GM12878 (cell line): ENCODE data around the gene OR7G2. TPM values are rescaled to one million over a fixed set of nuclear protein-coding genes. Genes with fewer than 3 reads are reported as not detected.

ENCODE experiments used
- ATAC-seq: fragments of 200-7000 bp; cut with Tn5 transposase; 3 replicates; pipeline ENCODE4 v1.9.1; 2020; ENCODE audit warnings: mild to moderate bottlenecking, moderate library complexity
- BruUV-seq: library from RNA; stranded (reverse); fragments of 400-500 nt; replicated peaks from 2 replicates; lab custom pipeline; 2021; lab: Mats Ljungman, UMichigan
- CTCF ChIA-PET: fragments of 300-600 bp; sonication (Branson Sonifier 250); formaldehyde crosslinking; extraction: SDS; loops from one replicate; lab custom pipeline; 2021; ENCODE audit warnings: inconsistent platforms; lab: Yijun Ruan, JAX
- POLR2A ChIA-PET: fragments of 350-600 bp; formaldehyde crosslinking; extraction: SDS; loops from one replicate; lab custom pipeline; 2021; ENCODE audit warnings: inconsistent platforms; lab: Charles Lee
- RAD21 ChIA-PET: fragments of 300-600 bp; sonication (Branson Sonifier 250); formaldehyde crosslinking; loops from one replicate; lab custom pipeline; 2023; ENCODE audit warnings: antibody characterized with exemption; ENCODE audit not compliant: unreplicated experiment; lab: Charles Lee
- SMC1A ChIA-PET: fragments of 300-600 bp; sonication (Branson Sonifier 250); formaldehyde crosslinking; loops from one replicate; lab custom pipeline; 2023; ENCODE audit not compliant: unreplicated experiment, uncharacterized antibody; lab: Charles Lee
- DNase-seq: peaks from one replicate; pipeline ENCODE4 v3.0.0-alpha.2; 2011; ENCODE audit warnings: low read depth, low spot score
- FAIRE-seq: peaks from 3 replicates; lab custom pipeline; 2011; peaks lifted over from hg19 to GRCh38; lab: Jason Lieb, UNC
- H2AFZ ChIP-seq: 2 replicates; pipeline ENCODE4 v1.6.0; 2011; ENCODE audit warnings: low read depth, low read length, control low read depth; ENCODE audit not compliant: control insufficient read depth
- H3K27ac ChIP-seq: 2 replicates; pipeline ENCODE4 v1.5.1; 2011; ENCODE audit warnings: control low read depth; ENCODE audit not compliant: control insufficient read depth, insufficient read depth
- H3K27me3 ChIP-seq, 2 experiments: replicated peaks in 1 of 2; 2 replicates each; pipeline versions ENCODE4 v1.6.0 to v1.6.1; 2011; ENCODE audit warnings: low read length in 1 of 2; ENCODE audit not compliant: control insufficient read depth in 2 of 2, insufficient read depth in 2 of 2
- H3K36me3 ChIP-seq, 2 experiments: 2 replicates each; pipeline ENCODE4 v1.5.1; 2011; ENCODE audit warnings: low read length in 1 of 2; ENCODE audit not compliant: control insufficient read depth in 2 of 2, insufficient read depth in 2 of 2
- H3K4me1 ChIP-seq: 2 replicates; pipeline ENCODE4 v1.6.1; 2011; ENCODE audit warnings: mild to moderate bottlenecking, low read length, moderate library complexity, mixed read lengths; ENCODE audit not compliant: control insufficient read depth, insufficient read depth
- H3K4me2 ChIP-seq: 2 replicates; pipeline ENCODE4 v1.6.0; 2011; ENCODE audit warnings: control low read depth; ENCODE audit not compliant: control insufficient read depth, insufficient read depth
- H3K4me3 ChIP-seq: fragments of 200-600 bp; sonication (generic); 2 replicates; pipeline ENCODE4 v1.5.1; 2016
- H3K79me2 ChIP-seq: 2 replicates; pipeline ENCODE4 v1.6.0; 2011; ENCODE audit warnings: low read length; ENCODE audit not compliant: control insufficient read depth, insufficient read depth
- H3K9ac ChIP-seq: 2 replicates; pipeline ENCODE4 v1.8.0; 2011; ENCODE audit warnings: low read length, control low read depth, mixed read lengths; ENCODE audit not compliant: control insufficient read depth, insufficient read depth
- H3K9me3 ChIP-seq: replicated peaks from 3 replicates; pipeline ENCODE4 v1.5.1; 2011; ENCODE audit warnings: mild to moderate bottlenecking, low read length; ENCODE audit not compliant: control insufficient read depth, insufficient read depth
- H4K20me1 ChIP-seq: 2 replicates; pipeline ENCODE4 v1.6.0; 2011; ENCODE audit not compliant: control insufficient read depth, insufficient read depth
- LARP7 ChIP-seq: fragments of 450-650 bp; IDR thresholded peaks from 2 replicates; pipeline ENCODE4 v1.6.1; 2017; ENCODE audit warnings: mild to moderate bottlenecking
- NFIC ChIP-seq: IDR thresholded peaks from 2 replicates; pipeline ENCODE4 v1.6.1; 2012; ENCODE audit warnings: low read depth, mild to moderate bottlenecking, inconsistent platforms, low read length, moderate library complexity
- NFYB ChIP-seq: IDR thresholded peaks from 2 replicates; pipeline ENCODE4 v1.6.1; 2011; ENCODE audit warnings: low read depth, mild to moderate bottlenecking, low read length, improper control_type of control experiment, moderate library complexity; ENCODE audit not compliant: insufficient read depth
- RBBP5 ChIP-seq: fragments of 200-600 bp; sonication (generic); conservative IDR thresholded peaks from 2 replicates; pipeline ENCODE4 v1.6.1; 2016
- RUNX3 ChIP-seq: IDR thresholded peaks from 2 replicates; pipeline ENCODE4 v1.6.1; 2012; ENCODE audit warnings: low read length, inconsistent platforms
- YBX1 ChIP-seq: fragments of 450-650 bp; IDR thresholded peaks from 2 replicates; pipeline ENCODE4 v1.6.1; 2016; ENCODE audit warnings: antibody characterized with exemption
- ZNF207 ChIP-seq: fragments of 450-650 bp; IDR thresholded peaks from 2 replicates; pipeline ENCODE4 v1.6.1; 2014; ENCODE audit warnings: antibody characterized with exemption, mild to moderate bottlenecking, borderline replicate concordance
- ZNF24 ChIP-seq: fragments of 450-650 bp; IDR thresholded peaks from 2 replicates; pipeline ENCODE4 v1.6.1; 2017; ENCODE audit warnings: antibody characterized with exemption, mild to moderate bottlenecking
- ZNF622 ChIP-seq: fragments of 450-650 bp; IDR thresholded peaks from 2 replicates; pipeline ENCODE4 v1.6.1; 2017; ENCODE audit warnings: mild to moderate bottlenecking, inconsistent platforms
- WGBS: methylation state at CpG from one replicate; pipeline ENCODE4 v1.1.6; 2016; ENCODE audit warnings: low lambda C conversion rate; ENCODE audit not compliant: insufficient replicate concordance, insufficient coverage; ENCODE audit errors: missing lambda C conversion rate; 5-methylcytosine and 5-hydroxymethylcytosine counted together
- in situ Hi-C: fragments of 300-500 bp; cut with MboI; formaldehyde crosslinking; loops from 9 replicates; pipeline ENCODE4 v1.14.3; 2018; ENCODE audit warnings: mixed read lengths
- intact Hi-C: fragments of 100-400 bp; cut with micrococcal nuclease; formaldehyde crosslinking; loops from one replicate; pipeline ENCODE4 v1.14.2; 2022; ENCODE audit not compliant: unreplicated experiment
- polyA plus RNA-seq, 11 experiments: library from polyadenylated mRNA; depleted of rRNA in 4 of 11; unstranded in 6 of 11; stranded (reverse) in 5 of 11; fragments of >200 nt; fragmentation: Nextera tagmentation in 4 of 11; fragmentation: Illumina TruSeq in 1 of 11; extraction: Ambion mirVana in 4 of 11; extraction: Trizol in 1 of 11; gene quantifications; 1 replicate in 1 of 11; 2 replicates in 10 of 11; pipeline versions ENCODE4 v1.2.1 to v1.2.3, GENCODE V29; 2011 to 2016; ENCODE audit warnings: inconsistent platforms in 2 of 11, missing spikeins in 2 of 11, low read depth in 1 of 11
- total RNA-seq, 4 experiments: library from RNA; depleted of rRNA in 3 of 4; stranded (reverse); fragments of >200 nt in 3 of 4; fragmentation: Illumina TruSeq in 1 of 4; extraction: Trizol in 1 of 4; gene quantifications; 2 replicates each; pipeline versions ENCODE4 v1.2.1 to v1.2.3, GENCODE V29; 2013 to 2021
- TF ChIP-seq, protein P1 (sequence below): IDR thresholded peaks from 2 replicates; pipeline ENCODE4 v1.6.1; 2011; ENCODE audit warnings: borderline replicate concordance, low read depth, mild to moderate bottlenecking, moderate library complexity, low read length; ENCODE audit not compliant: insufficient read depth, poor library complexity, severe bottlenecking

Gene OR7G2
- total and polyA plus RNA-seq, 10 of the 15 experiments (the other 5 are each of a cell fraction or from before 2014, with no cell fraction given), result not detected

DNA sequence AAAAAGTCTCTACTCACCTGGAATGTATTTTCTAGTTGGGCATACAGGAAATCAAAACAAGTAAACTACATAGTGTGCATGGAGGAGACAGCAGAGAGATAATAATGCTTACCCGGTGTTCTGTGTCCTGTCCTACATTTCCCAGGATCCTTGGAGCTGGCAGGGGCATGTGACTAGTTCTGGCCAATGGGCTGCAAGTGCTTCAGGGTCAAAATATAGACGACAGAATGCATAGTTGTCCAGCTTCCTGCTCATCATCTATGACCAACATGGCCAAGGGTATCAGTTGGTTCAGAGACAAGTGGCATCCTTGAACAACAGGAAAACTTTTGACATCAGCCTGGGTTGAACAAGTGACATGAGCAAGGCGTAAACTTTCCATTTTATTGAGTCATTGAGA lies 41.4 kb upstream of the OR7G2 start:
- Histone ChIP-seq H3K4me1 (no peaks in the 10 kb centered on the region), H3K4me3 (no peak overlapping the region), H3K9me3 (peaks cover 47% of the 10 kb centered on the region), H3K79me2 (peaks cover 42% of the 10 kb centered on the region), H3K36me3 (peaks cover 9 to 28% of the 10 kb centered on the region in 2 experiments), H4K20me1 (peaks cover 2% of the 10 kb centered on the region; the same call in 1 of the 2 replicates), H2AFZ (no peak overlapping the region), H3K27ac (no peak overlapping the region), H3K4me2 (no peak overlapping the region), H3K9ac (no peak overlapping the region), H3K27me3 (no peaks in the 10 kb centered on the region)
- DNase-seq, result no peak
- ChIA-PET RAD21 (no interaction called here), CTCF (no interaction called here), SMC1A (no interaction called here), POLR2A (no interaction called here)
- no peak for FAIRE-seq
- WGBS, result 98% methylated on average over 3 of the region's 3 CpGs
- TF ChIP-seq ZNF24 (no peak), NFYB (peak; percentile 75)
- no peak for ATAC-seq
- no TSS peak for BruUV-seq
- intact Hi-C loops, result no loop called here
- in situ Hi-C loops, result loop anchor here (25.0 kb wide), 1 partner anchor 1089 kb away; the partner anchor contains the start of gene S1PR2

DNA sequence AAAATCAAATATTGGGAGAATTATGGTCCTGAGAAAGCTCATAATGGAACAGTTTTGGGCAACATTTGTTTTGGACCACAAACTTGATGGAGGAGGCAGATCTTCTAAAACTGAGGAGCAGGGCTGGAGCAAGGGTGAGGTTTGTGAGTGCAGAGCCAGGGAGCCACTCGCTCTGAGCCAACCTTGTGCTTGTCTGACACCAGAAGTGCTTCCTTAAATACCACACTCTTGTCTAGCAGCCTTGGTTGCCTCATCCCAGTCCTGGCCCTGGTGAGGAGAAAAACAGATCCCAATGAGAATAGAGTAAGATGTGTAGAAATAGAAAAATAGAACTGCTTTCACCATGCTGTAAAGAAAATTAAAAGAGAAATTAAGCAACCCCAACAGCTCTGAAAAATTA lies 39.6 kb upstream of the OR7G2 start:
- Histone ChIP-seq H3K4me3 (no peak overlapping the region), H4K20me1 (peaks cover 2% of the 10 kb centered on the region; the same call in 1 of the 2 replicates), H3K79me2 (peaks cover 47% of the 10 kb centered on the region), H2AFZ (no peak overlapping the region), H3K36me3 (peaks cover 9 to 17% of the 10 kb centered on the region in 2 experiments), H3K9ac (no peak overlapping the region), H3K27me3 (no peaks in the 10 kb centered on the region), H3K9me3 (peaks cover 38% of the 10 kb centered on the region), H3K4me2 (no peak overlapping the region), H3K4me1 (no peaks in the 10 kb centered on the region), H3K27ac (no peak overlapping the region)
- DNase-seq (no peak), ATAC-seq (no peak), FAIRE-seq (no peak)
- ChIA-PET CTCF (no interaction called here), RAD21 (no interaction called here), POLR2A (no interaction called here), SMC1A (no interaction called here)
- TF ChIP-seq NFIC, result no peak
- no peak for TF ChIP-seq RUNX3
- TF ChIP-seq ZNF207, result no peak
- no peak for TF ChIP-seq LARP7
- TF ChIP-seq, protein P1, sequence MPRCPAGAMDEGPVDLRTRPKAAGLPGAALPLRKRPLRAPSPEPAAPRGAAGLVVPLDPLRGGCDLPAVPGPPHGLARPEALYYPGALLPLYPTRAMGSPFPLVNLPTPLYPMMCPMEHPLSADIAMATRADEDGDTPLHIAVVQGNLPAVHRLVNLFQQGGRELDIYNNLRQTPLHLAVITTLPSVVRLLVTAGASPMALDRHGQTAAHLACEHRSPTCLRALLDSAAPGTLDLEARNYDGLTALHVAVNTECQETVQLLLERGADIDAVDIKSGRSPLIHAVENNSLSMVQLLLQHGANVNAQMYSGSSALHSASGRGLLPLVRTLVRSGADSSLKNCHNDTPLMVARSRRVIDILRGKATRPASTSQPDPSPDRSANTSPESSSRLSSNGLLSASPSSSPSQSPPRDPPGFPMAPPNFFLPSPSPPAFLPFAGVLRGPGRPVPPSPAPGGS, result no peak
- TF ChIP-seq YBX1, result no peak
- no peak for TF ChIP-seq ZNF622
- no peak for TF ChIP-seq RBBP5
- WGBS, result 100% methylated on average over 1 of the region's 1 CpG
- intact Hi-C loops, result no loop called here
- in situ Hi-C loops, result loop anchor here (25.0 kb wide), 1 partner anchor 1090 kb away; the partner anchor contains the start of gene S1PR2
- BruUV-seq, result no TSS peak
